Neutrophil (primary cell): ENCODE measurements around the gene PTTG1IP2.
A peak's percentile ranks its signal among the peaks of the same experiment; 100 is the strongest.
"Not testable (repeated sequence)": the region's sequence is repeated elsewhere in the genome, so short reads cannot be mapped to it uniquely, and the experiment has no call there.

ENCODE experiments used
- H3K27ac ChIP-seq: fragments of 200-600 bp; sonication (generic); 2 replicates; pipeline ENCODE4 v1.5.1; 2016; ENCODE audit warnings: mild to moderate bottlenecking, moderate library complexity
- H3K27me3 ChIP-seq: fragments of 200-600 bp; sonication (generic); 2 replicates; pipeline ENCODE4 v1.6.0; 2016; ENCODE audit warnings: mild to moderate bottlenecking
- H3K36me3 ChIP-seq: fragments of 200-600 bp; sonication (generic); 2 replicates; pipeline ENCODE4 v1.5.1; 2017
- H3K4me1 ChIP-seq, 2 experiments: fragments of 200-600 bp in 1 of 2; sonication (generic) in 1 of 2; 1 replicate in 1 of 2; 2 replicates in 1 of 2; pipeline versions ENCODE4 v1.5.1 to v1.6.1; 2013 to 2016; ENCODE audit warnings: low read depth in 1 of 2, low read length in 1 of 2, mild to moderate bottlenecking in 1 of 2, moderate library complexity in 1 of 2; ENCODE audit not compliant: control insufficient read depth in 1 of 2, insufficient read depth in 1 of 2
- H3K4me3 ChIP-seq, 2 experiments: fragments of 200-600 bp in 1 of 2; sonication (generic) in 1 of 2; 1 replicate in 1 of 2; 2 replicates in 1 of 2; pipeline ENCODE4 v1.5.1; 2013 to 2016; ENCODE audit warnings: low read depth in 1 of 2, low read length in 1 of 2, mild to moderate bottlenecking in 1 of 2, moderate library complexity in 1 of 2
- H3K9me3 ChIP-seq: fragments of 200-600 bp; sonication (generic); 2 replicates; pipeline ENCODE4 v1.5.1; 2016
- TF ChIP-seq, protein P1 (sequence below): fragments of 200-600 bp; sonication (generic); IDR thresholded peaks from 2 replicates; pipeline ENCODE4 v1.5.1; 2016; ENCODE audit warnings: antibody characterized with exemption

Gene PTTG1IP2

DNA sequence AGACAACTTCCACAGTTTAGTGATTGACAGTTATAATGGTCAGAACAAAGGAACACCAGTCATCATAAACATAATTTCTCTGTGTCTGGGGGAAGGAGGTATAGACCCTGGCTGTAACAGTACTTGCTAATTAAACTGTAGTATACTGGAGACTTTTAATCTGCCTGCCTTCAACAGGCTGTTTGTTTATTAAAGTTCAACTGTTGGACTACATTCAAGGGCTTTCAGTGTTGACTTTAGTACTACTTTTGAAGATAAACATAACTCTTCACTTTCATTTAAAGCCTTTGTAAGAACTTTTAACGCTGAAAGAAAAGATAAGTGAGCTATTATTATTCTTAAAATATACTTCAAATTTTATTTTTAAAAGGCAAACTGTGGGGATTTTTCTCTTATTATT, 15.5 kb upstream of the PTTG1IP2 start:
- no peak overlapping the region for H3K27ac ChIP-seq
- no peaks in the 10 kb centered on the region for H3K9me3 ChIP-seq
- no peaks in the 10 kb centered on the region for H3K36me3 ChIP-seq
- H3K27me3 ChIP-seq: no peaks in the 10 kb centered on the region
- H3K4me1 ChIP-seq: peaks cover 0 to 5% of the 10 kb centered on the region in 2 experiments
- TF ChIP-seq, protein P1, sequence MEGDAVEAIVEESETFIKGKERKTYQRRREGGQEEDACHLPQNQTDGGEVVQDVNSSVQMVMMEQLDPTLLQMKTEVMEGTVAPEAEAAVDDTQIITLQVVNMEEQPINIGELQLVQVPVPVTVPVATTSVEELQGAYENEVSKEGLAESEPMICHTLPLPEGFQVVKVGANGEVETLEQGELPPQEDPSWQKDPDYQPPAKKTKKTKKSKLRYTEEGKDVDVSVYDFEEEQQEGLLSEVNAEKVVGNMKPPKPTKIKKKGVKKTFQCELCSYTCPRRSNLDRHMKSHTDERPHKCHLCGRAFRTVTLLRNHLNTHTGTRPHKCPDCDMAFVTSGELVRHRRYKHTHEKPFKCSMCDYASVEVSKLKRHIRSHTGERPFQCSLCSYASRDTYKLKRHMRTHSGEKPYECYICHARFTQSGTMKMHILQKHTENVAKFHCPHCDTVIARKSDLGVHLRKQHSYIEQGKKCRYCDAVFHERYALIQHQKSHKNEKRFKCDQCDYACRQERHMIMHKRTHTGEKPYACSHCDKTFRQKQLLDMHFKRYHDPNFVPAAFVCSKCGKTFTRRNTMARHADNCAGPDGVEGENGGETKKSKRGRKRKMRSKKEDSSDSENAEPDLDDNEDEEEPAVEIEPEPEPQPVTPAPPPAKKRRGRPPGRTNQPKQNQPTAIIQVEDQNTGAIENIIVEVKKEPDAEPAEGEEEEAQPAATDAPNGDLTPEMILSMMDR: no peak
- no peak overlapping the region for H3K4me3 ChIP-seq

DNA sequence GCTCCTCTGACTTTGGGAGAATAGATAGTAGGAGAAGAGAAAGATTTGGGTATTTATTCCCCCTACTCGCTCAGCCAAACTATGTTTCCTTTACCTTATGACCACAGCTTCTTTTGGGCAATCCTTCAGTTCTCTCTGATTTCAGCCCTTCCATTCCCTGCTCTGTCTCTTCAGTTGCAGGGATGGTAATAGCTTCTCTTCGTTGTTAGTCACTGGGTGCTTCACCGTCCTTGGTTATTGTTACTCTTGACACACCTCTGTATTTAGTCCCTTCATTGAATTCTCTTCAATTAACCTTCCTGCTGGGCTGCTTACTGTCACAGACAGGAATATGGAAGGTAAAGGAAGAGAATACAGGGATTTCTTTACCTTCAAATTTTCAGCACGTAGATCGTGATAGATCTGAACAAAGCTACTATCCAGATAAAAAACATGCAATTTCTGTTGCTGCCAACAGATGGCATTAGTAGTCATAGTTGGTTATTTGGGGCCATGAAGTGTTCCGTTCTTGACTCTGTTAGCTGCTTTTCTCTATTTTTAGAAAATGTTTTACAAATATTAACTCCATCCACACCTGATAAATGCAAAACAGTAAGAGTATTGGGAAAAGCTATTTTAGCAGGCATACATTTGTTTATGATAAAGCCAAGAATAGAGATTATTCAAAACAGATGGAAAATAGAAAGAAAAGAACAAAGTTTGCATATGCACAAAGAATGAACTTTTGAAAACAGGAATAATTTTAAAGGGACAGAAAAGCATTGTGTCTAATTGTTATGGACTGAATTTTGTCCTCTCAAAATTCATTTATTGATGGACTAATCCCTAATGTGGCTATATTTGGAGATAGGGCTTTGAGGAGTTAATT, 14.0 kb upstream of the PTTG1IP2 start:
- Histone ChIP-seq H3K27me3 (no peaks in the 10 kb centered on the region), H3K9me3 (no peaks in the 10 kb centered on the region), H3K4me3 (no peak overlapping the region), H3K4me1 (peaks cover 0 to 5% of the 10 kb centered on the region in 2 experiments), H3K27ac (no peak overlapping the region), H3K36me3 (no peaks in the 10 kb centered on the region)
- TF ChIP-seq, protein P1: peak; percentile 48

DNA sequence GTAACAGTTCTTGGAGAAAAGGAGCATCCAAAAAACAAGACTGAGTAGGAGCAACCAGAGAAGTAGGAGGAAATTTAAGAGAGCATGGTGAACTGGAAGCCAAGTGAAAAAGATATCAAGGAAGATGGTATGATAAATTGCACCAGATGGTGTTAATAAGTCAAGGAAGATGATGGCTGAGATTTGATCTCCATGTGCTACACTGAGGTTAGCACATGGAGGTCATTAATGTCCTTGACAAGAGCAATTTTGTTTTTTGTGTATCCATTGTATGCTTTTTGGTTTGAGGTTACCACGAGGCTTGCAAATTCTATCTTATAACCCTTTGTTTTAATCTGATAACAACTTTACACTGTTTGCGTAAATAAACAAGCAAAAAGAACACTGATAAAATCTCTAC, 11.3 kb upstream of the PTTG1IP2 start:
- no peak overlapping the region for H3K4me3 ChIP-seq
- no peaks in the 10 kb centered on the region for H3K9me3 ChIP-seq
- no peaks in the 10 kb centered on the region for H3K36me3 ChIP-seq
- H3K27me3 ChIP-seq: no peaks in the 10 kb centered on the region
- TF ChIP-seq, protein P1: no peak
- peaks cover 0 to 5% of the 10 kb centered on the region in 2 experiments for H3K4me1 ChIP-seq
- no peak overlapping the region for H3K27ac ChIP-seq

DNA sequence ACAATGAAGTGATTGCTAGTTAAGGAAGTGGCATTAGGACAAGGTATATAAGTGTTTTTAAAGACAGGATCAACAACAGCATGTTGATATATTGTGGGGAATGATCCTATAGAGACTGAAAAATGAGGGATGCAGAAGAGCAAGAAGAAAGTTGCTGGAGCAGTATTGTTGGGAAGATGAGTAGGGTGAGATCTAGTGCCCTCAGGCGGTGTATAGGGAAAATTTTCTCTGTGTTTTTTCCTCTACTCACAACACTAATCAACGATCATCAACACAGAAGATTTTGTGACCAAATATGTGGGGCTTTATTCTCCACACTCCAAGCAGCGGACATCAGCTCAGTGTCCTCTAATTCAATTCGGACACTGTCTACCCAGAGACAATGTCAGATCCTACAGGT, 9.6 kb upstream of the PTTG1IP2 start:
- no peak overlapping the region for H3K4me3 ChIP-seq
- H3K27ac ChIP-seq: no peak overlapping the region
- TF ChIP-seq, protein P1: no peak
- H3K4me1 ChIP-seq: peaks cover 0 to 5% of the 10 kb centered on the region in 2 experiments
- H3K27me3 ChIP-seq: no peaks in the 10 kb centered on the region
- no peaks in the 10 kb centered on the region for H3K36me3 ChIP-seq
- no peaks in the 10 kb centered on the region for H3K9me3 ChIP-seq

DNA sequence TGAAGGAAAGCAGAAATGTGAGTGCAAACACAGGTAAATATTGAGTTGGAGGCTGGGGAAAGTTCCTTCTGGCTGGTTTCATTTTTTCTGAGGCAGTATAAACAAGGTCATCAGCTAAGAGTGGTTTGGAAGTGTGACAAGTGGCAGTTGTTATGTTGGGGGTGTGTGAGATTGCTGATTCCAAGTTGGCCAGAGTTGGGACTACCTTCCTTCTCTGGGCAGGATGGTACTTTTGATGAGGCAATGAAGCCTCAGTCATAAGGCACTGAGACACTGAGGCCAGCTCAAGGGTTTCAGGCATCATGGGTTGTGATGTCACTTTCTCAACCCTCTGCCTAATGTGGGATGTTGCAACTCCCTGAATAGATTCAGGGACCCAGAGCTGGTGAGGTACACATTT, 8.2 kb upstream of the PTTG1IP2 start:
- Histone ChIP-seq H3K27me3 (no peaks in the 10 kb centered on the region), H3K36me3 (no peaks in the 10 kb centered on the region), H3K4me3 (no peak overlapping the region), H3K9me3 (no peaks in the 10 kb centered on the region), H3K27ac (no peak overlapping the region), H3K4me1 (no peaks in the 10 kb centered on the region)
- TF ChIP-seq, protein P1: no peak

DNA sequence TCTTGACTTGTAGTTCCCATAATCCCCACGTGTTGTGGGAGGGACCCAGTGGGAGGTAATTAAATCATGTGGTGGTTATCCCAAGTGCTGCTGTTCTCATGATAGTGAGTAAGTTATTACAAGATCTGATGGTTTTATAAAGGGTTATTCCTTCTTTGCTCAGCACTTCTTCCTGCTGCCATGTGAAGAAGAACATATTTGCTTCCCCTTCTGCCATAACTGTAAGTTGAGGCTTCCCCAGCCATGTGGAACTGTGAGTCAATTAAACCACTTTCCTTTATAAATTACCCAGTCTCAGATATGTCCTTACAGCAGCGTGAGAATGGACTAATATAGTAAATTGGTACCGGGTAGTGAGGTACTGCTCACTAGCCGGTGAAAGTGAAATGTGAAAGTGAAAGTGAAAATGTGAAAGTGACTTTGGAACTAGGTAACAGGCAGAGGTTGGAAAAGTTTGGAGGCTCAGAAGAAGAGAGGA, 6.2 kb upstream of the PTTG1IP2 start:
- Histone ChIP-seq H3K27ac (peak overlapping the region; percentile 43), H3K4me3 (peak overlapping the region in 1 of 2 experiments; percentile 49)
- not testable (repeated sequence) for H3K27me3 ChIP-seq, H3K4me1 ChIP-seq, H3K9me3 ChIP-seq, H3K36me3 ChIP-seq
